GM18951 (cell line): ENCODE measurements around the gene HIVEP3.

ENCODE experiments used
- POLR2A ChIP-seq: IDR thresholded peaks from 4 replicates; pipeline ENCODE4 v1.6.1; 2011; ENCODE audit warnings: mild to moderate bottlenecking; ENCODE audit not compliant: insufficient read length, insufficient read depth; ENCODE audit errors: extremely low read depth
- in situ Hi-C: fragments of 300-500 bp; cut with MboI; formaldehyde crosslinking; loops from one replicate; pipeline ENCODE4 v1.12.0; 2022; ENCODE audit warnings: low sequenced_read_pairs, mixed read lengths, inconsistent platforms; ENCODE audit not compliant: unreplicated experiment

HIVEP3 gene

GRCh38 chr1:41882486-41882885, 36.2 kb downstream of the HIVEP3 start:
- no peak for TF ChIP-seq POLR2A
- in situ Hi-C loops = no loop called here

GRCh38 chr1:41882068-41882477, 36.6 kb downstream of the HIVEP3 start:
- TF ChIP-seq POLR2A = no peak
- in situ Hi-C loops = no loop called here

- in situ Hi-C loops = no loop called here
Measured at GRCh38 chr1:41880950-41881885, 37.5 kb downstream of the HIVEP3 start.

GRCh38 chr1:41880261-41880660, 38.5 kb downstream of the HIVEP3 start:
- in situ Hi-C loops = no loop called here
- TF ChIP-seq POLR2A = no peak

More at GRCh38 chr1:41880950-41881885, 37.5 kb downstream of the HIVEP3 start:
- no peak for TF ChIP-seq POLR2A

GRCh38 chr1:41879617-41880016, 39.1 kb downstream of the HIVEP3 start:
- in situ Hi-C loops = no loop called here
- TF ChIP-seq POLR2A = no peak

- no peak for TF ChIP-seq POLR2A
- in situ Hi-C loops = no loop called here
Measured at GRCh38 chr1:41878911-41879310, 39.8 kb downstream of the HIVEP3 start.

- TF ChIP-seq POLR2A = no peak
- in situ Hi-C loops = no loop called here
Measured at GRCh38 chr1:41878495-41878894, 40.2 kb downstream of the HIVEP3 start.

GRCh38 chr1:41876576-41877445, 41.9 kb downstream of the HIVEP3 start:
- no peak for TF ChIP-seq POLR2A

GRCh38 chr1:41875487-41875886, 43.2 kb downstream of the HIVEP3 start:
- no peak for TF ChIP-seq POLR2A

More at GRCh38 chr1:41876576-41877445, 41.9 kb downstream of the HIVEP3 start:
- in situ Hi-C loops = no loop called here

GRCh38 chr1:41874903-41875411, 43.8 kb downstream of the HIVEP3 start:
- no peak for TF ChIP-seq POLR2A
- in situ Hi-C loops = no loop called here

More at GRCh38 chr1:41875487-41875886, 43.2 kb downstream of the HIVEP3 start:
- in situ Hi-C loops = no loop called here

- in situ Hi-C loops = no loop called here
- TF ChIP-seq POLR2A = no peak
Measured at GRCh38 chr1:41874151-41874719, 44.5 kb downstream of the HIVEP3 start.

- TF ChIP-seq POLR2A = no peak
- in situ Hi-C loops = no loop called here
Measured at GRCh38 chr1:41872074-41872473, 46.6 kb downstream of the HIVEP3 start.

- TF ChIP-seq POLR2A = no peak
- in situ Hi-C loops = no loop called here
Measured at GRCh38 chr1:41870076-41870562, 48.6 kb downstream of the HIVEP3 start.
